Measurements from ENCODE around the gene DOK1.

The DOK1 gene

GRCh38 chr2:74514368-74515270 is 39.9 kb upstream of the DOK1 start, which contains the start of gene TLX2:
Gene TLX2, plus strand, starts transcription at chr2:74514450. Its CDS starts 357 bp downstream, at chr2:74514807.
- H3K9me3 ChIP-seq (ENCODE audit: control insufficient read depth, low read length): no peaks in the 10 kb centered on the region
- H3K4me3 ChIP-seq (ENCODE audit: low read length): no peak within 1 kb of the TSS
- H3K4me1 ChIP-seq (ENCODE audit: control insufficient read depth, insufficient read depth, low read length): no peaks in the 10 kb centered on the region
- no peak within 1 kb of the TSS for H3K9ac ChIP-seq (ENCODE audit: low read length)
- H3K27me3 ChIP-seq (replicated peaks; ENCODE audit: control insufficient read depth, insufficient read depth, low read length): peaks cover 86% of the 10 kb centered on the region
- H3K36me3 ChIP-seq (ENCODE audit: control insufficient read depth, insufficient read depth, low read length, severe bottlenecking): no peaks in the 10 kb centered on the region
- DNase-seq (ENCODE audit: low read depth): no peak

DNA sequence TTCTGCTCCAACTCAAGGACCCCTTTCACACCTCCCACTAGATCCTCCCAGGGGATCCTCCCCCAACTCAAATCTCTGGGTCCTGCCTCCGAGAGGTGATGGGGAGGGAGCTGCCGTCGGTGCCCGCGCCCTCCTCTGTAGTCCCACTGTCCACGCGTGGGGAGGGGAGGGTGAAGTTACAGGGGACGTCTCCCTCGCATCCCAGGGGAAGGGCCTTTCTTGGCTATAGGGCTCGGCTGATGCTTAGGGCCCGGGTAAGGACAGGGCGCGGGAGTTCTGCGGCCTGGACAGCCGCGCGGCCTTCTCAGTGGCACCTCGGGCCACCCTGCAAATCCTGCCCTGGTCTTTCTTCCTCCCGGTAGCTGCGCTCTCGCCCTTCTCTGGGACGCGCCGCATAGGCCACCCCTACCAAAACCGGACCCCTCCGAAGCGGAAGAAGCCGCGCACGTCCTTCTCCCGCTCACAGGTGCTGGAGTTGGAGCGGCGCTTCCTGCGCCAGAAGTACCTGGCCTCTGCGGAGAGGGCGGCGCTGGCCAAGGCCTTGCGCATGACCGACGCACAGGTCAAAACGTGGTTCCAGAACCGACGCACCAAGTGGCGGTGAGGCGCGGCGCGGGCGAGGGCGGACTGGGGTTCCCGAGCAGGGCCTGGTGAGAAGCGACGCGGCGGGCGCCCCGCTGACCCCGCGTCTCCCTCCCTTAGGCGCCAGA is 39.1 kb upstream of the DOK1 start:
- H3K27me3 ChIP-seq (replicated peaks; ENCODE audit: control insufficient read depth, insufficient read depth, low read length): peaks cover 92% of the 10 kb centered on the region
- no peak for DNase-seq (ENCODE audit: low read depth)
- H3K9ac ChIP-seq (ENCODE audit: low read length): no peak overlapping the region
- no peaks in the 10 kb centered on the region for H3K36me3 ChIP-seq (ENCODE audit: control insufficient read depth, insufficient read depth, low read length, severe bottlenecking)
- H3K9me3 ChIP-seq (ENCODE audit: control insufficient read depth, low read length): peaks cover 3% of the 10 kb centered on the region
- no peak overlapping the region for H3K4me3 ChIP-seq (ENCODE audit: low read length)
- H3K4me1 ChIP-seq (ENCODE audit: control insufficient read depth, insufficient read depth, low read length): no peaks in the 10 kb centered on the region

DNA sequence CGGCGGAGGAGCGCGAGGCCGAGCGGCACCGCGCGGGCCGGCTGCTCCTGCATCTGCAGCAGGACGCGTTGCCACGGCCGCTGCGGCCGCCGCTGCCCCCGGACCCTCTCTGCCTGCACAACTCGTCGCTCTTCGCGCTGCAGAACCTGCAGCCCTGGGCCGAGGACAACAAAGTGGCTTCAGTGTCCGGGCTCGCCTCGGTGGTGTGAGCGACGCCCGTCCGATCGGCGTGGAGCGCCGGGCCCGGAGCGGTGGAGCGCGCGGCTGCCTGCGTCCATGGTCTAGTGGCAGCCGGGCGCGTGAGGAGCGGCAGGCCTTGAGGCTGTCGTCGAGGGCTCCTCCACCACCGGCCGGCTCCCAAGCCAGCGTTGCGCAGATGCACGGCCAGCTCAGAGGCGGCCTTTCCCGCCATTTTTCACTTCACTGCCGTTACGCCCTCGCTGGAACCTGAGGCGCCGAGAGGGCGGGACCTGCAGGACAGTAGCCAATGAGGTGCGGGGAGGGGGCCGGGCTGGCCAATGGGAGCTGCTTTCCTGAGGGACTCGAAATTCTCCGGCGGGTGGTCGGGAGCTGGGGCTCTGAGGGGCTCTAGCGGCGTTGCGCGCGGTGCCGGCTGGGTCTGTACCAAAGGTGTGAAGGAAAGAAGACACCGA is 38.4 kb upstream of the DOK1 start:
- Histone ChIP-seq H3K4me3 (ENCODE audit: low read length) (peak overlapping the region; percentile 17), H3K27me3 (replicated peaks; ENCODE audit: control insufficient read depth, insufficient read depth, low read length) (peaks cover 92% of the 10 kb centered on the region), H3K9me3 (ENCODE audit: control insufficient read depth, low read length) (peaks cover 3% of the 10 kb centered on the region), H3K9ac (ENCODE audit: low read length) (no peak overlapping the region), H3K36me3 (ENCODE audit: control insufficient read depth, insufficient read depth, low read length, severe bottlenecking) (no peaks in the 10 kb centered on the region), H3K4me1 (ENCODE audit: control insufficient read depth, insufficient read depth, low read length) (no peaks in the 10 kb centered on the region)
- no peak for DNase-seq (ENCODE audit: low read depth)

DNA sequence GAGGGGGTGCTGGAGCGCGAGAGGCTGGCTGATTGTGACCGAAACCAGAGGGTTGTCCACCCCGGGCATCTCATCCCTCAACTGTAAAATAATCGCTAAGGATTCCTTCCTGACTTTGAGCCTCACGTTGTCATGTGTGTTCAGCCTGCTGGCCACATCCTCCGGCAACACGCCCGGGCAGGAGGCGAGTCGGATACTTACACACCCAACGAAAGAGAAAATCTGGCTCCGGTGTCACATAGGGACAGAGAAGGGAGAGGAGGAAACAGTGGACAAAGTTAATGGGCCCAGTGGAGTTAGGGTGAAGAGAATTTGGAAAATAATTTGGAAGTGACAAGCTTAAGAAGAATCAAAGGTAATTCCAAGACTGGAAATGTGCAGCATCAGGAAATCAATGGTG is 37.9 kb upstream of the DOK1 start:
- no peak for DNase-seq (ENCODE audit: low read depth)
- Histone ChIP-seq H3K4me3 (ENCODE audit: low read length) (no peak overlapping the region), H3K9ac (ENCODE audit: low read length) (no peak overlapping the region), H3K36me3 (ENCODE audit: control insufficient read depth, insufficient read depth, low read length, severe bottlenecking) (no peaks in the 10 kb centered on the region), H3K4me1 (ENCODE audit: control insufficient read depth, insufficient read depth, low read length) (no peaks in the 10 kb centered on the region), H3K27me3 (replicated peaks; ENCODE audit: control insufficient read depth, insufficient read depth, low read length) (peaks cover 90% of the 10 kb centered on the region), H3K9me3 (ENCODE audit: control insufficient read depth, low read length) (peaks cover 3% of the 10 kb centered on the region)

DNA sequence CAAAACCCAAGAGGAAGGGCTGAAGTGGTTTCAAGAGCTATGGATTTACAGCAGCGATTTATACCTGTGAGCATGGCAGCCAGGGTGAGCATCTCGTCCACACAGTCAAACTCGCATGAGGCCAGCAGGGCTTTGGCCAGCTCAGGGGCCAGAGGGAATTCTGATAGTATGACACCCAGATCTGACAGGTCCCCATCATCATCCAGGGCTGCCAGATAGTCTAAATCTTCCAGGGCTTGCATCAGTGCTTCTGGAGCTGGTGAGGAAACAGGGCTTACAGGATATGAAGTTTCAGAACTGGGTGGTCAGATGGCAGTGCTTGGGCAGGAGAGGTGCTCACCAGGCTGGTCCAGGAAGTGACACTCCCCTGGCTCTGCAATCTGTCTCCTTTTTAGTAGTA is 32.0 kb upstream of the DOK1 start:
- Histone ChIP-seq H3K4me1 (ENCODE audit: control insufficient read depth, insufficient read depth, low read length) (no peaks in the 10 kb centered on the region), H3K9ac (ENCODE audit: low read length) (no peak overlapping the region), H3K36me3 (ENCODE audit: control insufficient read depth, insufficient read depth, low read length, severe bottlenecking) (peaks cover 19% of the 10 kb centered on the region), H3K4me3 (ENCODE audit: low read length) (no peak overlapping the region), H3K27me3 (replicated peaks; ENCODE audit: control insufficient read depth, insufficient read depth, low read length) (peaks cover 54% of the 10 kb centered on the region), H3K9me3 (ENCODE audit: control insufficient read depth, low read length) (peaks cover 3% of the 10 kb centered on the region)
- no peak for DNase-seq (ENCODE audit: low read depth)

- H3K9me3 ChIP-seq (ENCODE audit: control insufficient read depth, low read length): peaks cover 3% of the 10 kb centered on the region
- DNase-seq (ENCODE audit: low read depth): no peak
- peaks cover 39% of the 10 kb centered on the region for H3K27me3 ChIP-seq (replicated peaks; ENCODE audit: control insufficient read depth, insufficient read depth, low read length)
- peaks cover 23% of the 10 kb centered on the region for H3K36me3 ChIP-seq (ENCODE audit: control insufficient read depth, insufficient read depth, low read length, severe bottlenecking)
- H3K4me3 ChIP-seq (ENCODE audit: low read length): no peak overlapping the region
- H3K9ac ChIP-seq (ENCODE audit: low read length): no peak overlapping the region
- peaks cover 12% of the 10 kb centered on the region for H3K4me1 ChIP-seq (ENCODE audit: control insufficient read depth, insufficient read depth, low read length)
Measured at GRCh38 chr2:74524005-74524404, 30.5 kb upstream of the DOK1 start.

DNA sequence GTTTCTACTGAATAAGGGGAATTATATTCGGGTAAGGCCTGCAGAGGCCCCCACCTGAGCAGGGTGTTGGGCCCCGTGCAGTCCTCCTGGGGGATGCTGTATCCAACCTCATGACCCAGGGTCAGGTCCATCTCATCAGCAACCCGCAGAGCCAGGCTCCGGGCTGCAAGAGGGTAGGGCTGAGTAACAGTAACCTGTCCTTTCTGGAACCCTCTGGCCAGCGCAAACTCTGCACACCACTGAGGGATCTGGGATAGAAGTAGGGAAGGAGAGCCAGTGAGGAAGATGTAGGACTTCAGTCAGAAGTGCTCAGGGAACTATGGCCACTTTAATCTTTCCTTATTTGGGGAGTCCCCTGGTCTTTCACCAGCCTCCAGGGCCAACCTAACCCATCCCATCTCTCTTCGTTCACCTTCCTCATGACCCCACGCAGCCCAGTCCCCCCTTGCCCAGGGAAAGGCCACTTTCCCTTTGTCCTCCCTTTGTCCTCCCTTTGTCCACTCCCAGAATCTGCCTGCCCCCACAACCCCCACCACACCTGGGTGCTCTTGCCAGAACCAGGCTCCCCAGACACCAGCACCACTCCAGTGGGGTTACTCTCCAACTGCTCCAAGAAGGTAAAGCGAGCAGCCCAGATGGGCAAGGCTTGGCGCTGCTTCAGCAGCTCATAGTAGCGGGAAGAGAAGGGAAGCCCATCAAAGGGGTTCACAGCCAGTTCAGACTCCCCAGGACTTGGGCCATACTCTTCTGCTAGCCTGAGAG is 29.4 kb upstream of the DOK1 start:
- H3K27me3 ChIP-seq (replicated peaks; ENCODE audit: control insufficient read depth, insufficient read depth, low read length): peaks cover 28% of the 10 kb centered on the region
- DNase-seq (ENCODE audit: low read depth): no peak
- no peak overlapping the region for H3K9ac ChIP-seq (ENCODE audit: low read length)
- peaks cover 3% of the 10 kb centered on the region for H3K9me3 ChIP-seq (ENCODE audit: control insufficient read depth, low read length)
- peaks cover 23% of the 10 kb centered on the region for H3K36me3 ChIP-seq (ENCODE audit: control insufficient read depth, insufficient read depth, low read length, severe bottlenecking)
- peaks cover 12% of the 10 kb centered on the region for H3K4me1 ChIP-seq (ENCODE audit: control insufficient read depth, insufficient read depth, low read length)
- no peak overlapping the region for H3K4me3 ChIP-seq (ENCODE audit: low read length)

- Histone ChIP-seq H3K4me3 (ENCODE audit: low read length) (no peak within 1 kb of the TSS), H3K4me1 (ENCODE audit: control insufficient read depth, insufficient read depth, low read length) (peaks cover 17% of the 10 kb centered on the region), H3K36me3 (ENCODE audit: control insufficient read depth, insufficient read depth, low read length, severe bottlenecking) (peaks cover 23% of the 10 kb centered on the region), H3K27me3 (replicated peaks; ENCODE audit: control insufficient read depth, insufficient read depth, low read length) (peaks cover 19% of the 10 kb centered on the region), H3K9ac (ENCODE audit: low read length) (no peak within 1 kb of the TSS), H3K9me3 (ENCODE audit: control insufficient read depth, low read length) (no peaks in the 10 kb centered on the region)
- DNase-seq (ENCODE audit: low read depth): no peak
Measured at GRCh38 chr2:74525717-74526648, 28.5 kb upstream of the DOK1 start, which contains the start of gene DQX1. Gene DQX1, minus strand, starts transcription at chr2:74526231. Its CDS starts 502 bp downstream, at chr2:74525729.

DNA sequence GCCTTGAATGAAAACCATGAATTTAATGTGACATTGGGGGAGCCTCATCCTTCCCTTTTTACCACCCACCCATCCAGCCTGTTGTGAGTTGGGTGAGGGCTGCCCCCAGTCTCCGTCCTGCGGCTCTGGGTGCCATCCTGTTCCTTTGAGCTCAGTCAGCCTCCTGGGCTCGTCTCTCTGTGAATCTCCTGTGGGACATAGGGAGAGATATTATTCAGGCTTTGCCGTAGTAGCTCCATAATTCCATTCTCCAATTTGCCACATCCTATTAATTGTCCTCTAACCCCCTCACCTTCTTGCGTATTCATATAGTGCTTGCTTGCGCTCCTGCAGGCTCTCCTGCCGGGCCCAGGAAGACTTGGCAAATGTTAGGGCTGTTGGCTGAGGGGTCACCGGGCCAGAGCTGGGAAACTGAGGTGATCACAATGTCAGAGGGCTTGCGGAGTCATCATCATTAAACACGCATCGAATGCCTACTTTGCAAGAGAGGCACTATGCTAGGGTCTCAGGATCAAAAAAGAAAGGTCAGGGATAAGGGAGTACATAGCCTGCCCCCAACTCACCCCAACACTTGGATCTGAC is 27.8 kb upstream of the DOK1 start:
- H3K4me1 ChIP-seq (ENCODE audit: control insufficient read depth, insufficient read depth, low read length): peaks cover 24% of the 10 kb centered on the region
- peaks cover 23% of the 10 kb centered on the region for H3K36me3 ChIP-seq (ENCODE audit: control insufficient read depth, insufficient read depth, low read length, severe bottlenecking)
- H3K4me3 ChIP-seq (ENCODE audit: low read length): no peak overlapping the region
- no peaks in the 10 kb centered on the region for H3K9me3 ChIP-seq (ENCODE audit: control insufficient read depth, low read length)
- H3K27me3 ChIP-seq (replicated peaks; ENCODE audit: control insufficient read depth, insufficient read depth, low read length): peaks cover 14% of the 10 kb centered on the region
- no peak overlapping the region for H3K9ac ChIP-seq (ENCODE audit: low read length)
- no peak for DNase-seq (ENCODE audit: low read depth)

DNA sequence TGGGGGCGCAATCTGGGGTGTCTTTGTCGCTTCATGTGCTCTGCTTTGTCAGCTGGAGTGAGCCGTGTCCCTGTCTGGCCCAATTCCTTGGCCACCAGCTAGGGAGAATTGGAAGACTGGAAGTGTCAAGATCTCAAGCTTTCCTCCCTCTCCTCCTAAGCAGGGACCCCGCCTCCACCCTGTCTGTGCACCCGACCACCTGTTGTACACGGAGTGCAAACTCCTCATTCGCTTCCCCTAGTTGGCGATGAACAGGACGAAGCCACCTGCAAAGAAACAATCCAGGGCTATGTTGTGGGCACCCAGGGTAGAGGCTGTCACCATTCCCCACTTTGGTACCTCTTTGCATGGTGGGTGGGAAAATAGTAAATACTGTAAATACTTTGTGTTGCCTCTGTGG is 26.8 kb upstream of the DOK1 start:
- Histone ChIP-seq H3K27me3 (replicated peaks; ENCODE audit: control insufficient read depth, insufficient read depth, low read length) (peaks cover 5% of the 10 kb centered on the region), H3K4me3 (ENCODE audit: low read length) (peak overlapping the region; percentile 98), H3K9ac (ENCODE audit: low read length) (no peak overlapping the region), H3K36me3 (ENCODE audit: control insufficient read depth, insufficient read depth, low read length, severe bottlenecking) (peaks cover 28% of the 10 kb centered on the region), H3K4me1 (ENCODE audit: control insufficient read depth, insufficient read depth, low read length) (peaks cover 27% of the 10 kb centered on the region), H3K9me3 (ENCODE audit: control insufficient read depth, low read length) (no peaks in the 10 kb centered on the region)
- no peak for DNase-seq (ENCODE audit: low read depth)
